ENCODE measurements around the gene DOCK4.

GRCh38 chr7:112215787-112216186 lies 9.6 kb upstream of the DOCK4 start:
- TF ChIP-seq, protein P1, sequence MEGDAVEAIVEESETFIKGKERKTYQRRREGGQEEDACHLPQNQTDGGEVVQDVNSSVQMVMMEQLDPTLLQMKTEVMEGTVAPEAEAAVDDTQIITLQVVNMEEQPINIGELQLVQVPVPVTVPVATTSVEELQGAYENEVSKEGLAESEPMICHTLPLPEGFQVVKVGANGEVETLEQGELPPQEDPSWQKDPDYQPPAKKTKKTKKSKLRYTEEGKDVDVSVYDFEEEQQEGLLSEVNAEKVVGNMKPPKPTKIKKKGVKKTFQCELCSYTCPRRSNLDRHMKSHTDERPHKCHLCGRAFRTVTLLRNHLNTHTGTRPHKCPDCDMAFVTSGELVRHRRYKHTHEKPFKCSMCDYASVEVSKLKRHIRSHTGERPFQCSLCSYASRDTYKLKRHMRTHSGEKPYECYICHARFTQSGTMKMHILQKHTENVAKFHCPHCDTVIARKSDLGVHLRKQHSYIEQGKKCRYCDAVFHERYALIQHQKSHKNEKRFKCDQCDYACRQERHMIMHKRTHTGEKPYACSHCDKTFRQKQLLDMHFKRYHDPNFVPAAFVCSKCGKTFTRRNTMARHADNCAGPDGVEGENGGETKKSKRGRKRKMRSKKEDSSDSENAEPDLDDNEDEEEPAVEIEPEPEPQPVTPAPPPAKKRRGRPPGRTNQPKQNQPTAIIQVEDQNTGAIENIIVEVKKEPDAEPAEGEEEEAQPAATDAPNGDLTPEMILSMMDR (conservative IDR thresholded peaks at IDR 0.05) = no peak
- no peak for TF ChIP-seq ZFX (IDR thresholded peaks at IDR 0.05)

Measured in C4-2B (cell line).